SKM-1 treated with dmso at 0.1 percent for 144 hours (cell line): ENCODE data around the gene RPH3AL.
"Not testable (repeated sequence)": the region's sequence is repeated elsewhere in the genome, so short reads cannot be mapped to it uniquely, and the experiment has no call there.

Experiments used
- DNase-seq: peaks from one replicate; lab custom pipeline; 2025; ENCODE audit not compliant: unreplicated experiment; lab: John Stamatoyannopoulos, UW

Gene RPH3AL

DNA sequence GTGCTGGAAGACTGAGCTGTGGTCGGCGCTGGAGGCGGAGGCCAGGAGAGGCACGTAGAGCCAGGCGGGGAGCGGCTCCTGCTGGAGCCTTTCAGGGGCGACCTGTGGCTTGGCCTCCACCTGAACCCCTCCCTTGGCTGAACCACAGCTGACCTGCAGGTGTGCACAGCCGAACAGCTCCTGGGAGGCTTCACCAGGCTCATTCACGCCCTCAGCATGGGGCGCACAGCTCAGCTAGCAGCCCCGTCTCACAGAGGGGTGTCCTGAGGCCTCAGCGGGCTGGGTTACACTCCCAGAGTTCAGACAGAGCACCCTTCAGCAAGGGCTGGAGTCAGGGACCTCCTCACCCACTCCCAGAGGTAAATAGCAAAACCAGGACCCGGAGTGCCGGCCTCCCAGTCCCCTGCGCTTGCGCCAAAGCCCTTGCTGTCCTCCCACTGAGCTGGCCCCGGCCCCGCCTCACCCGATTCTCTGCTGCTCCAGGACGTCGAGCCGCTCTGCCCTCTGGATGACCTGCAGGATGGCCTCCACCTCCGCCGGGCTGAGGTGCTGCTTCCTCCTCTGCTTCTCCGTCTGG, 31.7 kb downstream of the RPH3AL start:
- no peak for DNase-seq

DNA sequence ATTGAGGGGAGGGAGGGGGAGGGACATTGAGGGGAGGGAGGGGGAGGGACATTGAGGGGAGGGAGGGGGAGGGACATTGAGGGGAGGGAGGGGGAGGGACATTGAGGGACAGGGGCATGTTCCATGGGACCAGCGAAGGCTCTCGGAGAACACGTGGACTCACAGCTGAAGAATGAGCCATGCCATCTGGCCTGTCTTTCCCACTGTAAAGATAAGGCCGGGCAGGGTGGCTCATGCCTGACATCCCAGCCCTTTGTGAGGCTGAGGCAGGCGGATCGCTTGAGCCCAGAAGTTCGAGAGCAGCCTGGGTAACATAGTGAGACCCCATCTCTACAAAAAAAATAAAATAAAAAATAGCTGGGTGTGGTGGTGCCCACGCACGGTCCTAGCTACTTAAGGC, 32.5 kb downstream of the RPH3AL start:
- DNase-seq = no peak

DNA sequence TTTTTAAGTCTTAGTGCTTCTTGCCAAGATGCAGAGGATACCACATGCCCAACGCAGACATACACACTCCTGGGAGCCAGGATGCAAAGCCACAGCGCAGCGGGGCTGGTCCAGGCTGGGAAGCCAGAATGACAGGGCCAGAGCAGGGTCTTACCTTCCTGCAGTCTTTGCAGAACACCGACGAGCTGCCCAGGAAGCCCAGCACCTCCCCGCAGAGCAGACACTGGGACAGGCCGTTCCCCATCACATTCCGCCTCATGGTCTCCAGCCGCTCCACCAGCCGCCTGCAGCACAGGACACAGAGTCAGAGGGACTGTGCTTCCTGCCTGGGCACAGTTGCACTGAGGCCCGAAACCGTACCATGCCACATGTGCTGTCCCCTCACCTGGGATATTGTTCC, 33.3 kb downstream of the RPH3AL start:
- no peak for DNase-seq

DNA sequence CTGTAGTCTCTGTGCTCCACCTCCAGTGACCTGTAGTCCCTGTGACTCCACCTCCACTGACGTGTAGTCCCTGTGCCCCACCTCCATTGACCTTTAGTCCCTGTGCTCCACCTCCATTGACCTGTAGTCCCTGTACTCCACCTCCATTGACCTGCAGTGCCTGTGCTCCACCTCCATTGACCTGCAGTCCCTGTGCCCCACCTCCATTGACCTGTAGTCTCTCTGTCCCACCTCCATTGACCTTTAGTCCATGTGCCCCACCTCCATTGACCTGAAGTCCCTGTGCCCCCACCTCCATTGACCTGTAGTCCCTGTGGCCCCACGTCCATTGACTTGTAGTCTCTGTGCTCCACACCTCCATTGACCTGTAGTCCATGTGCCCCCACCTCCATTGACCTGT, 35.5 kb downstream of the RPH3AL start:
- not testable (repeated sequence) for DNase-seq

DNA sequence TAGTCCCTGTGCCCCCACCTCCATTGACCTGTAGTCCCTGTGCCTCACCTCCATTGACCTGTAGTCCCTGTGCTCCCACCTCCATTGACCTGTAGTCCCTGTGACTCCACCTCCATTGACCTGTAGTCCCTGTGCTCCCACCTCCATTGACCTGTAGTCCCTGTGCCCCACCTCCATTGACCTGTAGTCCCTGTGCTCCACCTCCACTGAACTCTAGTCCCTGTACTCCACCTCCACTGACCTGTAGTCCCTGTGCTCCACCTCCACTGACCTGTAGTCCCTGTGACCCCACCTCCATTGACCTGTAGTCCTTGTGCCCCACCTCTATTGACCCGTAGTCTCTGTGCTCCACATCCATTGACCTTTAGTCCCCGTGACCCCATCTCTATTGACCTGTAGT, 37.2 kb downstream of the RPH3AL start:
- not testable (repeated sequence) for DNase-seq

DNA sequence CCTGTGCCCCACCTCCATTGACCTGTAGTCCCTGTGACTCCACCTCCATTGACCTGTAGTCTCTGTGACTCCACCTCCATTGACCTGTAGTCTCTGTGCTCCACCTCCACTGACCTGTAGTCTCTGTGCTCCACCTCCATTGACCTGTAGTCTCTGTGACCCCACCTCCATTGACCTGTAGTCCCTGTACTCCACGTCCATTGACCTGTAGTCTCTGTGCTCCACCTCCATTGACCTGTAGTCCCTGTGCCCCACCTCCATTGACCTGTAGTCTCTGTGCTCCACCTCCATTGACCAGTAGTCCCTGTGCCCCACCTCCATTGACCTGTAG, 38.0 kb downstream of the RPH3AL start:
- DNase-seq = not testable (repeated sequence)

DNA sequence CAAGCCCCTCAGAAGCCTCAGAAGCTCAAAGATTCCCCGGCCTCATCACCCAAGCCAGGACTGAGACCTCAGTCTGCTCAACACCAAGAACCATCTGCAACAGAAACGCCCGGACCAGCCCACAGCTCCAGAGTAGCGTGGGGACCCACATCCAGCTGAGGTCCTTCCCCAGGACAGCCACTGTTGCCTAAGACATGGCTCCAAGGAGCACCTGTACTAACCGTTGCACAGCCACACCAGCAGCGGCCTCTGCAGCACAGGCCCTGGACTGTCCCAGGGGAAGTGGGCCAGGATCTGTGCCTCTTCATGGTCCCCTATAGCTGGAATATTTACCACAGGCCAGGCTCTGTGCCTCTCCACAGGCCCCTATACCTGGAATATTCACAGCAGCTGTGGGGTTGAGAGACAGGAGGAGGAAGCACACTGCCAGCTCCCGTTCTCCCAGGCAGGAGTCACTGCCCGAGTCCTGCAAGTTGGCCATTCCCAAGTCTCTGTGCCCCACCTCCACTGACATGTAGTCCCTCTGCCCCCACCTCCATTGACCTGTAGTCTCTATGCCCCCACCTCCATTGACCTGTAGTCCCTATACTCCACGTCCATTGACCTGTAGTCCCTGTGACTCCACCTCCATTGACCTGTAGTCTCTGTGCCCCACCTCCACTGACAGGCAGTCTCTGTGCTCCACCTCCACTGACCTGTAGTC, 38.5 kb downstream of the RPH3AL start:
- DNase-seq = no peak

DNA sequence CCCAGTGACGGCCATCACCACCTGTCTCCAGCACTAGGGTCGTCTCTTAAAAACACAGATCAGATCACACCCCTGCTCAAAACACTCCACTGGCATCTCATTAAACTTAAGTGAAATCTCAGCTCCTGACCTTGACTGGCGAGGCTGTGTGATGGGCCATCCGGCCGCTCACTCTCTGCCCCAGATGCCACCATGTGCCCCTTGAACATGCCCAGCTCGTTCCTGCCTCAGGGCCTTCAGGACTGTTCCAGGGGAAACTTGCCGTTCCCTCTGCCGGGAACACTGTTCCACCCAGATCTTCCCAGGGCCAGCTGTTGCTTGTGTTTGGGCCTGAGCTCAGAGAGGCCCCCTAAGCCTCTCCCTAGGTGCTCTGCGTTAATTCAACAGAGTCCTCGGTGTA, 39.4 kb downstream of the RPH3AL start:
- DNase-seq = no peak

DNA sequence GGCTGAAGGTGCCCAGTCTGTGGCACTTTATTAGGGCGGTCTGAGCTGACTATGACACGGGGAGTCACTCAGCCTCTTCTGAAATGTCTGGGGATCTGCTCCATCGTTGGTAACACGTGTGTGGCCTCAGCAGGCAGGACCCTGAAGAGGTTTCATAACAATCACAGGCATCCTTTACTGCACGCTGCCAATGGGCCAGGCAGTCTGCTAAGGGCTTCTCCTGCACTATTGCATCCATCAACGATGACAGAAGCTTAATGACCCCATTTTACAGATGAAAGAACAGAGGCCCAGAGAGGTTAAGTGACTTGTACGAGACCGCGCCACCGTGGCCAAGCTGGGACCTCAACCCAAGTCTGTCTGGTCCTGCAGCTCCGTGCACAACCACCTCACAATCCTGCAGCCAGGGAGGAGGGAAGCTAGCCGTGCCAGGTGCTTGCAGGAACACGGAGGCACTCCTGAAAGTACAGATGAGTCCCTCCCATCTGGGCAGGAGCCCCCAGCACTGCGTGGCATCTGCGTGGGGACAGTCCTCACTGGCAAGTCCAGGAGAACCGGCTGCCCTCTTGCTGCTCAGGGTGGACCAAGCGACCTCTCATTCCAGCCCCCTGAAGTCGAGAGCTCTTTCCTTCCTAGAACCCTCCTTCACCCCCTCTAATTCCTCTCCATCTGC, 40.0 kb downstream of the RPH3AL start:
- DNase-seq = no peak

DNA sequence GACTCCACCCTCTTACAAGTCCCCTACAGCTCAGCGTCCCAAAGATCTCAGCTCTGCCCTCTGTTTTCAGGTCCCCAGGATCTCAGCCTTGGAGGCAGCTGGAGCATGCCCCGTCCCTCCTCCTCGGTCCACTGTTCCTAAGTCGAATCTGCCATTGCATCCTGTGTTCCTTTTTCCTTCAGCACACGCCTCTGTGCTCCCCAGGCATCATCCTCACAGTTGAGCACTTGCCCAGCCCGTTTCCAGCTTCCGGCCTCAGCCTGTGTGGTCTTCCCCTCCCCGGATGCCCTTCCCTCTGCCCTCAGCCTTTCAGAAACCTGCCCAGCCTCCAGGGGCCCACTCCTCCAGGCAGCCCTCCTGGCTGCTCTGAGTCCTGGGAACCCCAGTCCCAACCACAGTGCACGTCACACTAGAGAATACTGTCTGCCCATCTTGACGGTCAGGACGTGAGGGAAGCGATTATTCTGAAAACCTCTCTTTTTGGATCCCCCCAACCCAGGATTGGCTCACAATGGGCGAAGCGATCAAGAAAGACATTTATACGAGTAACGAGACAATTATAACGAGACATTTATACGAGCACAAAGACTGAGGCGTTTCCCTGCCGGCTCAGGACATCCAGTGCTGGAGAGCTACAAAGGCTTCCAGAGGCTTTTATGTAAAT, 41.4 kb downstream of the RPH3AL start:
- DNase-seq = no peak

DNA sequence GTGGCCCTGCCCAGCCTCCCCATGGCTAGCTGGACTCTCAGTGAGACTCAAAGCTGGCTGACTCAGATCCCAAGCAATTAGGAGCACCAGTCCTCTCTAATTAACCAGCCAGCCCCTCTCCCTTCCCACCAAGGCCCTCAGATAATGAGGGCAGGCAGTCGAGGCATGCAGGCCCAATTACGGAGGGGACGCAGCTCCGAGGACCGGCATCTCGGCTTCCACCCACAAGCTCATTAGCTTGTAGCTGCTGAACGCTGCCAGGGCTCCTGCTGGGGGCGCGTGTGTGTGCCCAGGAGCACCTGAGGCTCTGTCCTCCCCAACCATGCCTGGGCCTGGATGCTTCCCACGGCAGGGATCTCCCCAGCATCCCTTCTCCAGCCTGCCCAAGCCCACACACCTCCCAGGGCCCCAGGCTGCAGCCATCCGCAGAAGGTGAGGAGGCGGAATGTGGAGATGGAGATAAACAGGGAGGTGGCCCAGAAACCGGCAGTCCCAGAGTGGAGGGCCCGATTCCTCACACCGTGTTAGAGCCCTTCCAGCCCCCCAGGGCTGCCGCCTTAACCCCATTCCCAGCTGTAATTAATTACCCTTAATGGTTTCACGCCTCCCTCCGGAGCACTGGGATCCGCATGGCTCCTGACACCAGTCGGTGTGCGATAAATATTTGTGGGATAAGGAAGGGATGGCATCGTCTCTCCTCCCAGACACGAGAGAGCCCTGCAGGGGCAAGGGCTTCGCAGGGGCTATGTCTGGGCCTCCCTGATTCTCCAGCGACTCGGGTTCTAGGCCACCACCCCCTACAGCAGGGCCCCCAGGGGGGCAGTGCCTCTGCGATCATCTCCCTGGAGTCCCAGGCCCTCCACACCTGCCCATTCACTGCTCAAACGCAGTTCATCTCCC, 42.2 kb downstream of the RPH3AL start:
- DNase-seq = no peak

DNA sequence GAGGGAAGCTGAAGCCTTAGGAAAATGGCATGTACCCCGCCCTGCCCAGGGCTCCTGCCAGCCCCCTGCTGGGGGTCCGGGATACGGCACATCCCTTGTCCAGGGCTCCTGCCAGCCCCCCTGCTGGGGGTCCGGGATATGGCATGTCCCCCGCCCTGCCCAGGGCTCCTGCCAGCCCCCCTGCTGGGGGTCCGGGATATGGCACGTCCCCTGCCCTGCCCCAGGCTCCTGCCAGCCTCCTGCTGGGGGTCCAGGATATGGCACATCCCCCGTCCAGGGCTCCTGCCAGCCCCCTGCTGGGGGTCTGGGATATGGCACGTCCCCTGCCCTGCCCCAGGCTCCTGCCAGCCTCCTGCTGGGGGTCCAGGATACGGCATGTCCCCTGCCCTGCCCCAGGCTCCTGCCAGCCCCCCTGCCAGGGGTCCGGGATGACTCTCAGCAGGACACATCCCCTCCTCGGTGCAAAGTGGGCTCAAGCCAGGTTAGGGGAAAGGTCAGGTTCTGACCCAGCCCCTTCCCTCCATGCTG, 43.2 kb downstream of the RPH3AL start:
- no peak for DNase-seq

DNA sequence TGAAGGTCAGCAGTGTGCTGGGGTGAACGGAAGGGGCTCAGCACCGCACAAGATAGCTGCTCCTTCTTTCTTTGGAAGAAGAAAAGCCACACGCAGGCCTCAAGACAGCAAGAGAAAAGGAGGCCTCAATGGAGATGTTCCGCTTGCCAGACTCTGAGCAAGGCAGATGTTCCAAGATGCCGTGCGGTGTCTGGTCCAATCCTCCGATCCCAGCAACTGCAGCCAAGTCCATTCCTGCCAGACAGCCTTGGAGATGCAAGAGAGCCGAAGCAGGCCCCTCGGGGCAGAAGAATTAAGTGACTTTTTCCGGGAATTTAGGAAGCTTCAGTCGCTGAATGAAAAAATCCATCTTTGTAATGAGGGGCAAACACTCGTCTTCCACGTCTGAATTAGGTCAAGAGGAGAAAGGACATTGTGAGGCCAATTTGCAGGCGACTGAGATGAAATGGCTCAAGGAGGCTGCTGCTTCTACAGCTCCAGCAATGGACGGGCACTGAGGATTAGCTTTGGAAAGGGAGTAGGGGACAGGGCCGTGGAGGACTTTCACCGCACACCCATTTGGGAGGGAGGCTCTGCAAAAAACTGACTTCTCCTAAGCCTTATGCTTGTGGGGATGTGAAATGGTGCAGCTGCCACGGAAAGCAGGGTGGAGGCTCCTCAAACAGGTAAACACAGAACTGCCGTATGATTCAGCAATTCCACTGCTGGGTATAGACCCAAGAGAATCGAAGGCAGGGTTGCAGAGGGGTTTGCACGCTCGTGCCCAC, 44.7 kb downstream of the RPH3AL start:
- no peak for DNase-seq

DNA sequence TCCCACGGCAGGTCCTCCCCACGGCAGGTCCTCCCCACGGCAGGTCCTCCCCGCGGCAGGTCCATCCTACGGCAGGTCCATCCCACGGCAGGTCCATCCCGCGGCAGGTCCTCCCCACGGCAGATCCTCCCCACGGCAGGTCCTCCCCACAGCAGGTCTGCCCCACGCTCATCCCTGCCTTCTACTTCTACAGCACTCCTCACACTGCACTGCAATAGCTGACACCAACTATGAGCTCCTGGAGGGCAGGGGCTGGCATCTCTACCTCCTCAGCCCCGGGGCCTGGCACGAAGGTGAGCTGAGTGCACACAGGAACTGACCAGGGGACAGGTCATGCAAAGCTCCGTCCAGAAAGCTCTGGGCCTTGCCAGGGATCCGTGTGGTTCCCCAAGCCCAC, 45.3 kb downstream of the RPH3AL start:
- no peak for DNase-seq

DNA sequence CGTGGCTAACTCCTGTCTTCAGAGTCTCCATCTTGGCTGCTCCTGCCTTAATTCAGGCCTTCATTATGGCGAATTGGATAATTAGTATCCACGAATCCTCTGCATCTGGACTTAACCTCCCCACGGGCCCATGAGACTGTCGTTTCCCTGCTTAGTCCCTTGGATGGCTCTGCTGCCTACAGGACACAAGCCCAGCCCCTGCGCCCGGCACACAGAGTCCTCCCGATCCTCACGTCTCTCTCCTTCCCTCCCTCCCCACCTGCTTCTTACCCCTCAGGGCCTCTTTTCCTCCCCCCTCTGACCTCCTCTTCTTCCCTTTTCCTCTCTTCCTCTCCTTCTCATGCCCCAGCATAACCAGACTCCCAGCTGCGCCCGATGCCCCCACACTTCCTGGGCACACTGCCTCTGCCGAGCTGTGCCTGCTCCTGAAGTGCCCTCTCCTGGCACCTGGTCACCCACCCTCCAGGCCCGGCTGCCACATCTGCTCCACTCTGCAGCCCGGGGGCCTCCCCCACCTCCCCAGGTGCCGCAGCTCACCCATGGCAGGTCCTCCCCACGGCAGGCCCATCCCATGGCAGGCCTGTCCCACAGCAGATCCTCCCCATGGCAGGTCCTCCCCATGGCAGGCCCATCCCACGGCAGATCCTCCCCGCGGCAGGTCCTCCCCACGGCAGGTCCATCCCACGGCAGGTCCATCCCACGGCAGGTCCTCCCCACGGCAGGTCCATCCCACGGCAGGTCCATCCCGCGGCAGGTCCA, 45.9 kb downstream of the RPH3AL start:
- DNase-seq = no peak

DNA sequence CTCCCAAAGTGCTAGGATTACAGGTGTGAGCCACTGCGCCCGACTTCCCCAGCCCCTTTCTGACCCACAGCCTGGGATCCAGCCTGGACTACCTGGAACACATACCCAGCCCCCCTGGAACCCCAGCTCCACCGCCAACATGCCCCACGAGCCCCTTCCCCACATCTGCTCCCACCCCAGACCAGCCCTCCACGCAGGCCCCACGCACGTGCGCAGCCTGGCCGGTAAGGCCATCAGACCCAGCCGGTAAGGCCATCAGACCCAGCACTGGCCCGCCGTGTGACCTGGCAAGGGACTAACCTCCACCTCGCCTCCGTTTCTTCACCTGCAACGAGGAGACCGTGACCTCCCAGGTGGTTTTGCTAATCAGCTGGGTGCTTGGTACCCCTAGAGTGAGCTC, 46.5 kb downstream of the RPH3AL start:
- DNase-seq = no peak

DNA sequence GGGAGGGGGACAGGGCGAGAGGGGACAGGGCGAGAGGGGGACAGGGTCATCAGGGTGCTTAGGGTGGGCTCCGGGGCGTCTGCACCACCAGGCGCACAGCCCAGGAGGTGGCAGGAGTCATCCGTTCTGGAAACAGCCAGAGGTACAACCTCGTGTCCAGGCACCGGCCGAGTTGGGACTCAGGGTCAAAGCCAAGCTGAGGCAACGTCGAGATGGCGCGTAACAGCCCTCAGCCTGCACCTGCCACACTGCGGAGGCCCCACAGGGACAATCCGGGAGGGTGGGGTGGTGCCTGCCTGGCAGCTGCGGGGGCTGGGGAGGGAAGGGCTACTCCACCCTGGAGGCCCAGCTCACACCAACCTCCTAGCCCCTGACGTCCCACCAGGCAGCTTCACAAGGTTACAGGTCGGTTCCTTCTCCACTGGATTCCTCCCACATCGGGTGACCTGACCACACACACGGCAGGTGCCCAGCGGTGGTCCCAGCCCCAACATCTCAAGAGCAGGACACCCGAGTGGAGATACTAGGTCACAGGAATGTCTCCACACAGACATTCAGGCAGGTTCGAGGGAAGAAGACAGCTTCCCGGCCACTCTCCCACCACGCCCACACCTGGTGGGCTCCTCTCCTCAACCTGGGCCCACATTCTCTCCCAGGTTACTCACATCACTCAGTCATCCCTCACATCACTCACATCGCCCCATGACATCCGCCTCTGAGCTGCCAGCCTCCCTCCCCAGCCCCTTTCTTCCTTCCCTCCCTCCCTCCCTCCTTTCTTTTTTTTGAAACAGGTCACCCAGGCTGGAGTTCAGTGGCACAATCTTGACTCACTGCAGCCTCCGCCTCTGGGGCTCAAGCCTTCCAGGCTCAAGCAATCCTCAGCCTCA, 47.3 kb downstream of the RPH3AL start:
- DNase-seq = no peak

DNA sequence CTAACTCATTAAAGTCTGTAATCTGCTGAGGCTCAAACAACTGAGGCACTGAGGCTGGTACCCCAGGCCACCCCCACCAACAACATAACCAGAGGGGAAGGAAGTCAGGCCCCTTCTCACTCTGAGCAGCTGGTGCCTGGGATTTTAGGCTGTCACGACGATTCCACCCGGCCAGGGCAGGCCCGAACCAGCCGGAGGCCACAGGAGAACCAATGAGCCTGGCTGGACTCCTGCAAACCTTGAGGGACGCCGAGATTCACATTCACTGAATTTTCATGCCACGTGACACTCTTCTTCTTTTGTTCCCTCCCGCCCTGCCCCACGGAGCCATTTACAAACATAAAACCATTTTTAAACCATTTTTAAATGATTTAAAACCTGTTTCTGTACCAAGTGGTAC, 48.1 kb downstream of the RPH3AL start:
- DNase-seq = no peak
